ENCODE data around the gene NSMCE4A. TPM values are rescaled to one million over a fixed set of nuclear protein-coding genes. Genes with fewer than 3 reads are reported as not detected.

NSMCE4A gene
- total RNA-seq, 1 experiment from 2014 or later, result 46.3 TPM

- POLR2A ChIA-PET (ENCODE audit: unreplicated experiment), result no interaction called here
- no TSS peak for BruUV-seq (replicated peaks)
- H3K9ac ChIP-seq (ENCODE audit: low read length), result no peak overlapping the region
Observed at GRCh38 chr10:122001698-122002097, 26.7 kb upstream of the NSMCE4A start.

GRCh38 chr10:121999301-121999700 is 24.3 kb upstream of the NSMCE4A start:
- ChIA-PET CTCF (no interaction called here), POLR2A (ENCODE audit: unreplicated experiment) (no interaction called here)
- no TSS peak for BruUV-seq (replicated peaks)
- H3K27me3 ChIP-seq (ENCODE audit: low read length), result no peaks in the 10 kb centered on the region
- no peak overlapping the region for H3K27ac ChIP-seq (ENCODE audit: low read length)
- peaks cover 23% of the 10 kb centered on the region for H3K4me1 ChIP-seq (ENCODE audit: insufficient read depth, low read length)
- H3K9me2 ChIP-seq (replicated peaks; ENCODE audit: low read length), result no peaks in the 10 kb centered on the region
- H4K20me1 ChIP-seq (ENCODE audit: low read length), result no peaks in the 10 kb centered on the region
- no peaks in the 10 kb centered on the region for H3K36me3 ChIP-seq (ENCODE audit: low read depth, low read length)
- H3F3A ChIP-seq (ENCODE audit: low read length, unreplicated experiment), result no peaks in the 10 kb centered on the region
- no peak for DNase-seq
- H3K4me3 ChIP-seq (ENCODE audit: low read length), result no peak overlapping the region
- no peak overlapping the region for H3K4me2 ChIP-seq (ENCODE audit: low read length)
- H3K9ac ChIP-seq (ENCODE audit: low read length), result no peak overlapping the region
- TF ChIP-seq EZH2 (IDR thresholded peaks at IDR 0.05; ENCODE audit: low read length, unreplicated experiment), result no peak
- TF ChIP-seq CTCF (conservative IDR thresholded peaks at IDR 0.05; ENCODE audit: low read depth, low read length), result no peak
- TF ChIP-seq EZH2phosphoT487 (IDR thresholded peaks at IDR 0.05; ENCODE audit: borderline replicate concordance, low read length), result no peak
- intact Hi-C loops (cut with micrococcal nuclease), result no loop called here
- no peak for ATAC-seq
- no peak overlapping the region for H2AFZ ChIP-seq (ENCODE audit: low read length)
- H3K79me2 ChIP-seq (ENCODE audit: low read length), result no peaks in the 10 kb centered on the region
- no peaks in the 10 kb centered on the region for H3K9me3 ChIP-seq (ENCODE audit: low read length)

More at GRCh38 chr10:122001698-122002097, 26.7 kb upstream of the NSMCE4A start:
- no peaks in the 10 kb centered on the region for H4K20me1 ChIP-seq (ENCODE audit: low read length)
- intact Hi-C loops (cut with micrococcal nuclease), result no loop called here
- no peaks in the 10 kb centered on the region for H3K79me2 ChIP-seq (ENCODE audit: low read length)
- no peak for DNase-seq
- no peaks in the 10 kb centered on the region for H3K27me3 ChIP-seq (ENCODE audit: low read length)
- CTCF ChIA-PET, result no interaction called here
- ATAC-seq, result no peak
- H3K4me1 ChIP-seq (ENCODE audit: insufficient read depth, low read length), result 0 out of 2 replicates have a peak, but pooled peaks cover under 1% of the 10 kb centered on the region
- H3K9me2 ChIP-seq (replicated peaks; ENCODE audit: low read length), result no peaks in the 10 kb centered on the region
- H3K27ac ChIP-seq (ENCODE audit: low read length), result no peak overlapping the region
- no peaks in the 10 kb centered on the region for H3K9me3 ChIP-seq (ENCODE audit: low read length)
- H3K4me2 ChIP-seq (ENCODE audit: low read length), result no peak overlapping the region
- TF ChIP-seq EZH2 (IDR thresholded peaks at IDR 0.05; ENCODE audit: low read length, unreplicated experiment), result no peak
- no peak for TF ChIP-seq EZH2phosphoT487 (IDR thresholded peaks at IDR 0.05; ENCODE audit: borderline replicate concordance, low read length)
- no peak for TF ChIP-seq CTCF (conservative IDR thresholded peaks at IDR 0.05; ENCODE audit: low read depth, low read length)
- H3K36me3 ChIP-seq (ENCODE audit: low read depth, low read length), result no peaks in the 10 kb centered on the region
- H2AFZ ChIP-seq (ENCODE audit: low read length), result no peak overlapping the region
- no peak overlapping the region for H3K4me3 ChIP-seq (ENCODE audit: low read length)
- H3F3A ChIP-seq (ENCODE audit: low read length, unreplicated experiment), result no peaks in the 10 kb centered on the region

GRCh38 chr10:121998462-121998861 is 23.4 kb upstream of the NSMCE4A start:
- CTCF ChIA-PET, result no interaction called here
- Histone ChIP-seq H3K9me3 (ENCODE audit: low read length) (no peaks in the 10 kb centered on the region), H3F3A (ENCODE audit: low read length, unreplicated experiment) (no peaks in the 10 kb centered on the region), H3K4me1 (ENCODE audit: insufficient read depth, low read length) (peaks cover 31% of the 10 kb centered on the region), H3K9ac (ENCODE audit: low read length) (no peak overlapping the region), H3K27me3 (ENCODE audit: low read length) (no peaks in the 10 kb centered on the region), H3K79me2 (ENCODE audit: low read length) (no peaks in the 10 kb centered on the region), H3K36me3 (ENCODE audit: low read depth, low read length) (no peaks in the 10 kb centered on the region), H3K27ac (ENCODE audit: low read length) (no peak overlapping the region), H3K4me2 (ENCODE audit: low read length) (no peak overlapping the region), H3K4me3 (ENCODE audit: low read length) (no peak overlapping the region), H3K9me2 (replicated peaks; ENCODE audit: low read length) (no peaks in the 10 kb centered on the region), H2AFZ (ENCODE audit: low read length) (no peak overlapping the region), H4K20me1 (ENCODE audit: low read length) (no peaks in the 10 kb centered on the region)
- POLR2A ChIA-PET (ENCODE audit: unreplicated experiment), result no interaction called here
- intact Hi-C loops (cut with micrococcal nuclease), result no loop called here
- no peak for TF ChIP-seq EZH2phosphoT487 (IDR thresholded peaks at IDR 0.05; ENCODE audit: borderline replicate concordance, low read length)
- no peak for TF ChIP-seq EZH2 (IDR thresholded peaks at IDR 0.05; ENCODE audit: low read length, unreplicated experiment)
- TF ChIP-seq CTCF (conservative IDR thresholded peaks at IDR 0.05; ENCODE audit: low read depth, low read length), result no peak
- BruUV-seq (replicated peaks), result no TSS peak
- ATAC-seq, result no peak
- DNase-seq, result no peak

Measured in PC-3 (cell line).